Astrocyte (in vitro differentiated cells and primary cell): ENCODE data around the gene GPX7. TPM values are rescaled to one million over a fixed set of nuclear protein-coding genes. Genes with fewer than 3 reads are reported as not detected.

ENCODE experiments used
- DNase-seq: peaks from one replicate; pipeline ENCODE4 v3.0.0-alpha.2; 2010; ENCODE audit warnings: low read depth
- FAIRE-seq: peaks from 2 replicates; lab custom pipeline; 2011; peaks lifted over from hg19 to GRCh38; lab: Jason Lieb, UNC
- H2AFZ ChIP-seq: 2 replicates; pipeline ENCODE4 v1.6.0; 2012; ENCODE audit warnings: low read depth, low read length, inconsistent platforms
- H3K27ac ChIP-seq: 2 replicates; pipeline ENCODE4 v1.5.1; 2011; ENCODE audit warnings: low read depth, low read length, inconsistent platforms
- H3K27me3 ChIP-seq: 2 replicates; pipeline ENCODE4 v1.6.0; 2011; ENCODE audit warnings: low read length, inconsistent platforms; ENCODE audit not compliant: insufficient read depth
- H3K36me3 ChIP-seq: 2 replicates; pipeline ENCODE4 v1.5.1; 2011; ENCODE audit warnings: low read length, inconsistent platforms; ENCODE audit not compliant: insufficient read depth
- H3K4me1 ChIP-seq: 2 replicates; pipeline ENCODE4 v1.5.1; 2011; ENCODE audit warnings: low read length, inconsistent platforms; ENCODE audit not compliant: insufficient read depth
- H3K4me2 ChIP-seq: 2 replicates; pipeline ENCODE4 v1.6.0; 2012; ENCODE audit warnings: low read length, inconsistent platforms
- H3K4me3 ChIP-seq: 2 replicates; pipeline ENCODE4 v1.5.1; 2011; ENCODE audit warnings: low read depth, mild to moderate bottlenecking, low read length, inconsistent platforms; ENCODE audit not compliant: insufficient read depth
- H3K79me2 ChIP-seq: 2 replicates; pipeline ENCODE4 v1.6.0; 2012; ENCODE audit warnings: mild to moderate bottlenecking, low read length, inconsistent platforms; ENCODE audit not compliant: insufficient read depth
- H3K9ac ChIP-seq: 2 replicates; pipeline ENCODE4 v1.6.0; 2012; ENCODE audit warnings: mild to moderate bottlenecking, low read length, inconsistent platforms
- H3K9me3 ChIP-seq: 2 replicates; pipeline ENCODE4 v1.5.1; 2012; ENCODE audit warnings: low read depth, mild to moderate bottlenecking, low read length, inconsistent platforms; ENCODE audit not compliant: insufficient read depth
- H4K20me1 ChIP-seq: 2 replicates; pipeline ENCODE4 v1.6.0; 2012; ENCODE audit warnings: low read length, inconsistent platforms; ENCODE audit not compliant: insufficient read depth
- H3K27ac Mint-ChIP-seq: one replicate; pipeline ENCODE4 v1.8.0; 2021; ENCODE audit warnings: mild to moderate bottlenecking, mixed read lengths; ENCODE audit not compliant: unreplicated experiment
- H3K27me3 Mint-ChIP-seq: one replicate; pipeline ENCODE4 v1.8.0; 2021; ENCODE audit warnings: low read depth, mixed read lengths; ENCODE audit not compliant: unreplicated experiment
- H3K36me3 Mint-ChIP-seq: one replicate; pipeline ENCODE4 v1.8.0; 2021; ENCODE audit warnings: low read depth, mixed read lengths; ENCODE audit not compliant: unreplicated experiment
- H3K4me1 Mint-ChIP-seq: one replicate; pipeline ENCODE4 v1.8.0; 2021; ENCODE audit warnings: low read depth, mixed read lengths; ENCODE audit not compliant: unreplicated experiment
- H3K4me3 Mint-ChIP-seq: one replicate; pipeline ENCODE4 v1.8.0; 2021; ENCODE audit warnings: mild to moderate bottlenecking, moderate library complexity, mixed read lengths; ENCODE audit not compliant: unreplicated experiment
- H3K9me3 Mint-ChIP-seq: one replicate; pipeline ENCODE4 v1.8.0; 2021; ENCODE audit warnings: mild to moderate bottlenecking, mixed read lengths; ENCODE audit not compliant: unreplicated experiment
- EZH2 ChIP-seq: IDR thresholded peaks from 2 replicates; pipeline ENCODE4 v1.6.1; 2012; ENCODE audit warnings: mild to moderate bottlenecking, low read length, inconsistent platforms; ENCODE audit not compliant: insufficient read depth
- total RNA-seq: library from RNA; stranded (reverse); gene quantifications from 2 replicates; pipeline ENCODE4 v1.2.1, GENCODE V29; 2021
- TF ChIP-seq, protein P1 (sequence below): IDR thresholded peaks from 2 replicates; pipeline ENCODE4 v1.5.1; 2011; ENCODE audit warnings: low read depth, mild to moderate bottlenecking, inconsistent platforms, low read length, moderate library complexity; ENCODE audit not compliant: insufficient read depth

The GPX7 gene
- total RNA-seq, 1 donor from 2014 or later: 4.2 TPM

DNA sequence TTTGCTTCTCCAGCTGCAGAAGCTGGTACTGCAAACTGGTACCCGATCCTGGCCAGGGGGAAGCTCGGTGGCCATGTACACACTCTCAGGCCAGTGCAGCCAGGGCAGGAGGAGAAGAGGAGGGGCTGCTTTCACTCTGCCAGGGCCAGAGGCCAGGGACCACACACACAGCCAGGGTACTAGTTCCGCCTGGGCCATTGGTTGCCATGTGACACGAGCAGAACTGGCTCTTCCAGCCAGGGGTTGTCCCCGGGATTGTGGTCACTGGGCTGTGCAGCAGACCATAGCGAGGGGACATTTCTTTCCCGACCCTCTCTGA lies 27.1 kb downstream of the GPX7 start:
- Histone ChIP-seq H3K9ac (no peak overlapping the region), H3K4me2 (peak overlapping the region; percentile 57), H3K36me3 (no peaks in the 10 kb centered on the region), H3K27me3 (peaks cover 30% of the 10 kb centered on the region), H3K27ac (no peak overlapping the region), H3K4me1 (no peaks in the 10 kb centered on the region), H3K4me3 (no peak overlapping the region), H4K20me1 (no peaks in the 10 kb centered on the region), H3K9me3 (no peaks in the 10 kb centered on the region), H2AFZ (peak overlapping the region; percentile 53), H3K79me2 (no peaks in the 10 kb centered on the region)
- Mint-ChIP-seq H3K36me3 (peaks cover 1% of the 10 kb centered on the region), H3K27me3 (peaks cover 27% of the 10 kb centered on the region), H3K9me3 (peaks cover 6% of the 10 kb centered on the region), H3K4me3 (no peak overlapping the region), H3K4me1 (no peaks in the 10 kb centered on the region), H3K27ac (no peak overlapping the region)
- no peak for TF ChIP-seq EZH2
- TF ChIP-seq, protein P1, sequence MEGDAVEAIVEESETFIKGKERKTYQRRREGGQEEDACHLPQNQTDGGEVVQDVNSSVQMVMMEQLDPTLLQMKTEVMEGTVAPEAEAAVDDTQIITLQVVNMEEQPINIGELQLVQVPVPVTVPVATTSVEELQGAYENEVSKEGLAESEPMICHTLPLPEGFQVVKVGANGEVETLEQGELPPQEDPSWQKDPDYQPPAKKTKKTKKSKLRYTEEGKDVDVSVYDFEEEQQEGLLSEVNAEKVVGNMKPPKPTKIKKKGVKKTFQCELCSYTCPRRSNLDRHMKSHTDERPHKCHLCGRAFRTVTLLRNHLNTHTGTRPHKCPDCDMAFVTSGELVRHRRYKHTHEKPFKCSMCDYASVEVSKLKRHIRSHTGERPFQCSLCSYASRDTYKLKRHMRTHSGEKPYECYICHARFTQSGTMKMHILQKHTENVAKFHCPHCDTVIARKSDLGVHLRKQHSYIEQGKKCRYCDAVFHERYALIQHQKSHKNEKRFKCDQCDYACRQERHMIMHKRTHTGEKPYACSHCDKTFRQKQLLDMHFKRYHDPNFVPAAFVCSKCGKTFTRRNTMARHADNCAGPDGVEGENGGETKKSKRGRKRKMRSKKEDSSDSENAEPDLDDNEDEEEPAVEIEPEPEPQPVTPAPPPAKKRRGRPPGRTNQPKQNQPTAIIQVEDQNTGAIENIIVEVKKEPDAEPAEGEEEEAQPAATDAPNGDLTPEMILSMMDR: no peak
- FAIRE-seq (no peak), DNase-seq (no peak)

DNA sequence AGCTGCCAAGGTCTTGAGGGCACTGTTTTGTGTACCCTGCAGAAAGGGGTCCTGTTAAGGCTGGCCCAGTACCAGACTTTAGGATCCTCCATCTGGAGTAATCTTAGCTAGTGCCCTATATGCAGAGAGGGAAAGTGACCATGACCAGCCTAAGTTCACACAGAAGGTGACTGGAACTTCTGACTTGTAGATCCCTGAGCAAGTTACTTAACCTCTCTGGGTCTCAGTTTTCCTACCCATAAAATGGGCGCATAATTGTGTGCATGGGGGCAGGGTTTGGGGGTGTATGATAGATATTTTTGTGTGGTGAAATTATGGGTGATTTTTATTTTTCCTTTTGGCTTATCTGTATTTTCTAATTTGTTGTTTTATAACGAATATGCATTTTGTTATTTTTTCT lies 27.5 kb downstream of the GPX7 start:
- Mint-ChIP-seq H3K36me3 (peaks cover 1% of the 10 kb centered on the region), H3K27ac (no peak overlapping the region), H3K4me1 (no peaks in the 10 kb centered on the region), H3K27me3 (peaks cover 30% of the 10 kb centered on the region), H3K4me3 (no peak overlapping the region), H3K9me3 (peaks cover 6% of the 10 kb centered on the region)
- Histone ChIP-seq H3K4me2 (peak overlapping the region; percentile 57), H3K79me2 (no peaks in the 10 kb centered on the region), H3K27me3 (peaks cover 32% of the 10 kb centered on the region), H3K9me3 (no peaks in the 10 kb centered on the region), H3K36me3 (no peaks in the 10 kb centered on the region), H4K20me1 (no peaks in the 10 kb centered on the region), H2AFZ (peak overlapping the region; percentile 53), H3K9ac (no peak overlapping the region), H3K27ac (no peak overlapping the region), H3K4me3 (no peak overlapping the region), H3K4me1 (no peaks in the 10 kb centered on the region)
- no peak for TF ChIP-seq EZH2
- TF ChIP-seq, protein P1: no peak
- DNase-seq (no peak), FAIRE-seq (no peak)

DNA sequence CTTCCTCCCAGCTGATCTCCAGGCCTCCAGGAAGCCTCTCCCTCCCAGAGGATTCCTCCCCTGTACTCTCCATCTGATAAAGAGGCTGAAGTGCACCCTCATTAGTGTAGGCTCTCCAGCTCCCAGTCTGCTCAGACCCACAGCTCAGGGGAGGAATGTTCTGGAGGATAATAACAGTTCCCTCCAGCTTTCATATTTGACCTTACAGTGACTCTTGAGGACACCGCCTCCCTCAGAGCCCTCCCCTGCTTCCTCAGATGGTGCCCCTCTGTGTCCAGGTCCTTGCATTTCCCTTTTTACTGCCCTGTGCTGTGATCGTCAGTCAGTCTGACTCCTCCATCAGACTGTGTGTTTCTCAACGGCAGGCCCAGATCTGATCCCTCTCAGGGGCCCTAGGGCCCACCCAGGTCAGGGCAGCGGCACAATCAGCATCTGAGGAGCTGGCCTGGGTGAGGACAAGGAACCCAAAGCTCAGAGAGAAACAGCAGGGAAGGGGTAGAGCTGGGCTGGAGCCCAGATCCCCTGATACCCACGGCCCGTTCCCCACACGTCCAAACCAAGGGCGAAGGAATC lies 29.7 kb downstream of the GPX7 start:
- no peak for TF ChIP-seq EZH2
- TF ChIP-seq, protein P1: no peak
- no peaks in the 10 kb centered on the region for H3K4me1 ChIP-seq
- H3K9me3 Mint-ChIP-seq: peaks cover 6% of the 10 kb centered on the region
- H3K4me1 Mint-ChIP-seq: peaks cover 4% of the 10 kb centered on the region
- FAIRE-seq: no peak
- H3K27ac ChIP-seq: no peak overlapping the region
- peaks cover 1% of the 10 kb centered on the region for H3K36me3 Mint-ChIP-seq
- no peak for DNase-seq
- H3K27ac Mint-ChIP-seq: no peak overlapping the region
- peaks cover 34% of the 10 kb centered on the region for H3K27me3 ChIP-seq
- no peak overlapping the region for H3K4me3 ChIP-seq
- no peak overlapping the region for H3K4me3 Mint-ChIP-seq
- H4K20me1 ChIP-seq: no peaks in the 10 kb centered on the region
- H3K9me3 ChIP-seq: no peaks in the 10 kb centered on the region
- H3K36me3 ChIP-seq: no peaks in the 10 kb centered on the region
- no peak overlapping the region for H2AFZ ChIP-seq
- H3K27me3 Mint-ChIP-seq: peaks cover 38% of the 10 kb centered on the region
- no peak overlapping the region for H3K4me2 ChIP-seq
- H3K9ac ChIP-seq: no peak overlapping the region
- no peaks in the 10 kb centered on the region for H3K79me2 ChIP-seq
